Measurements from ENCODE around the gene G6PC1.
"Not testable (repeated sequence)": the region's sequence is repeated elsewhere in the genome, so short reads cannot be mapped to it uniquely, and the experiment has no call there.

The G6PC1 gene

DNA sequence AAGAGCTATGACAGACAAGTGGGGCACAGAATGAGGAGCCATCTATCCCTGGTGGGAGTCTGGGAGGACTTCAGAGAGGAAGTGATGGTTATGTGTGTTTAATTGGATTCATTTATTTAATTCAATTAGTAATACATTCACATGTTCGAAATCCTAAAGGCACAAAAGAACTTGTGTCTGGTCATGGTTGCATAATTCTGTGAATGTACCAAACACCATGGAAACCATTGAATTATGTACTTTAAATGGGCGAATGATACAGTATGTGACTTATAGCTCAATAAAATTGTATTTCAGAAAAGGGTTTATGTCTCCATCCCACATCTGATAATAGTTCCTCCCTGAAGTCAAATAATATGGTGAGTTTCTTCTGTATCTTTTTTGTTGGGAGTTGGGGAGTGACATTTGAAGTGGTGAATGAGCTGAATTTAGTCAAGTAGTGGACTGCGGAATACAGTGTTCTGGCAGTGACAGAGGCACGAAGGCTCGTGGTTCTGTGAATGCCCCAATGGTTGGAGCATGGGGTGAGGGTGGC lies 19.8 kb upstream of the G6PC1 start:
- TF ChIP-seq, protein P1, sequence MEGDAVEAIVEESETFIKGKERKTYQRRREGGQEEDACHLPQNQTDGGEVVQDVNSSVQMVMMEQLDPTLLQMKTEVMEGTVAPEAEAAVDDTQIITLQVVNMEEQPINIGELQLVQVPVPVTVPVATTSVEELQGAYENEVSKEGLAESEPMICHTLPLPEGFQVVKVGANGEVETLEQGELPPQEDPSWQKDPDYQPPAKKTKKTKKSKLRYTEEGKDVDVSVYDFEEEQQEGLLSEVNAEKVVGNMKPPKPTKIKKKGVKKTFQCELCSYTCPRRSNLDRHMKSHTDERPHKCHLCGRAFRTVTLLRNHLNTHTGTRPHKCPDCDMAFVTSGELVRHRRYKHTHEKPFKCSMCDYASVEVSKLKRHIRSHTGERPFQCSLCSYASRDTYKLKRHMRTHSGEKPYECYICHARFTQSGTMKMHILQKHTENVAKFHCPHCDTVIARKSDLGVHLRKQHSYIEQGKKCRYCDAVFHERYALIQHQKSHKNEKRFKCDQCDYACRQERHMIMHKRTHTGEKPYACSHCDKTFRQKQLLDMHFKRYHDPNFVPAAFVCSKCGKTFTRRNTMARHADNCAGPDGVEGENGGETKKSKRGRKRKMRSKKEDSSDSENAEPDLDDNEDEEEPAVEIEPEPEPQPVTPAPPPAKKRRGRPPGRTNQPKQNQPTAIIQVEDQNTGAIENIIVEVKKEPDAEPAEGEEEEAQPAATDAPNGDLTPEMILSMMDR (IDR thresholded peaks at IDR 0.05), result no peak
- no peaks in the 10 kb centered on the region for H3K4me1 ChIP-seq

DNA sequence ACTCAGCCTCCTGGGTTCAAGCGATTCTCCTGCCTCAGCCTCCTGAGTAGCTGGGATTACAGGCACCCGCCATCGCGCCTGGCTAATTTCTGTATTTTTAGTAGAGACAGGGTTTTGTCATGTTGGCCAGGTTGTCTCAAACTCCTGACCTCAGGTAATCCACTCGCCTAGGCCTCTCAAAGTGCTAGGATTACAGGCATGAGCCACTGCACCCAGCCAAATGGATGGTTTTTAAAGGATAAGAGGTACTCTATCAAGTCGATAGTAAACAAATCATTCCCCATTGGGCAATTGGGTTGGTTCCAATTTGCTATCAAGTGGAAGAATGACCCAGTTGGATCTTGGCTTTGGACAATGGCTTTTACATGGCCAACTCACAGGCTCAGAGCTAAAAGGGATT lies 18.9 kb upstream of the G6PC1 start:
- not testable (repeated sequence) for H3K9ac ChIP-seq; H3K4me1 ChIP-seq; H3K9me3 ChIP-seq (ENCODE audit: control insufficient read depth, low read length); H3K27ac ChIP-seq; H2AFZ ChIP-seq; H3K4me2 ChIP-seq (ENCODE audit: low read length); H3K79me2 ChIP-seq; H3K27me3 ChIP-seq (ENCODE audit: control insufficient read depth, insufficient read depth, low read length); H3K36me3 ChIP-seq (ENCODE audit: control insufficient read depth, insufficient read depth, low read length); H3K4me3 ChIP-seq (ENCODE audit: low read depth, low read length)

More for the DNA sequence above, 19.8 kb upstream of the G6PC1 start:
- no peaks in the 10 kb centered on the region for H3K79me2 ChIP-seq
- no peaks in the 10 kb centered on the region for H3K9me3 ChIP-seq (ENCODE audit: control insufficient read depth, low read length)
- H3K36me3 ChIP-seq (ENCODE audit: control insufficient read depth, insufficient read depth, low read length), result no peaks in the 10 kb centered on the region
- no peak overlapping the region for H2AFZ ChIP-seq
- no peak overlapping the region for H3K4me2 ChIP-seq (ENCODE audit: low read length)
- H3K27me3 ChIP-seq (ENCODE audit: control insufficient read depth, insufficient read depth, low read length), result no peaks in the 10 kb centered on the region
- no peak overlapping the region for H3K4me3 ChIP-seq (ENCODE audit: low read depth, low read length)
- no peak overlapping the region for H3K9ac ChIP-seq
- no peak overlapping the region for H3K27ac ChIP-seq

DNA sequence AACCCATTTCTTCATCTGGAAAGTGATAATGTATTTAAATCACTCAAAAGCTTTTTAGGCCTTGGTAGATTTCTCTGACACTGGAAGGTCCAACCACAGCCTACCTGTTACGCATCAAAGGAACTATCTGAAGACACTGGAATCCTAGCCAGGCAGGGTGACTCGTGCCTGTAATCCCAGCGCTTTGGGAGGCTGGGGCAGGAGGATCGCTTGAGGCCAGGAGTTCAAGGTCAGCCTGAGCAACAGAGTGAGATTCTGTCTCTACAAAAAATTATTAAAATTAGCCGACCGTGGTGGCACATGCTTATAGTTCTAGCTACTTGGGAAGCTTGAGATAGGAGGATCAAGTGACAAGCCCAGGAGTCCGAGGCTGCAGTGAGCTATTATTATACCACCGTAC lies 18.4 kb upstream of the G6PC1 start:
- no peak overlapping the region for H3K27ac ChIP-seq
- no peak overlapping the region for H2AFZ ChIP-seq
- no peaks in the 10 kb centered on the region for H3K4me1 ChIP-seq
- no peaks in the 10 kb centered on the region for H3K27me3 ChIP-seq (ENCODE audit: control insufficient read depth, insufficient read depth, low read length)
- no peaks in the 10 kb centered on the region for H3K36me3 ChIP-seq (ENCODE audit: control insufficient read depth, insufficient read depth, low read length)
- H3K9ac ChIP-seq, result no peak overlapping the region
- no peak overlapping the region for H3K4me2 ChIP-seq (ENCODE audit: low read length)
- H3K79me2 ChIP-seq, result no peaks in the 10 kb centered on the region
- TF ChIP-seq, protein P1 (IDR thresholded peaks at IDR 0.05), result no peak
- no peaks in the 10 kb centered on the region for H3K9me3 ChIP-seq (ENCODE audit: control insufficient read depth, low read length)
- no peak overlapping the region for H3K4me3 ChIP-seq (ENCODE audit: low read depth, low read length)

DNA sequence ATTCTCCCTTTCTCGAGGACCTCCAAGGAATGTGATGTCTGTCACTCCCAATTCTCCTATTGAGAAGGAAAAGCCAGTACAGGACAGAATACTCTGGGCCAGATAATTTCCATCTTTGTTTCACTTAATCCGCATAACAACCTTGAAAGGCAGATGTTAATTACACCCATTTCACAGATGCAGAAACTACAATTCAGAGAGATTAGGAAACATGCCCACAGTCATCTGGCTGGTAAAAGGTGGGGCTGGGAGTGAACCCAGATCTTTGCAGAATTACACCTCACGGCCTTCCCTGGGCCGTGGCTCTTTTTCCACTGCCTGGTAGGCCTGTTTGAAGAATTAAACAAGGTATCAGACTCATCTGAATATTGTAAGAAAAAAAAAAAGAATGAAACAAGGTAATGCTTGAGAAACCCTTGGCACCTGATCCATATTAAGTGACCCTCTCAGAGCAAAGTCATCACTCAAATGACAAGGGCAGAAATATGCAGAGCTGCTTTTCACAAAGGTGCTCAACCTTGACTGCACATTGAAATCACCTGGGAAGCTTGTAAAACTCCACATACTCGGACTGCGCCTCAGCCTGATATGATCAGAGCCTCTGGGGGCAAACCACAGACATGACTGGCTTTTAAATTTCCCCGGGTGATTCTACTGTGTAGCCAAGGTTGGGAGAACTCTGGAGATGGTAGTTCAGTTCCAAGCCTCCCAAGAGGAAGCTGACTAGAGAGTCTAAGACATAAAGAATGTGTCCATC lies 16.6 kb upstream of the G6PC1 start:
- no peaks in the 10 kb centered on the region for H3K79me2 ChIP-seq
- no peak overlapping the region for H3K4me3 ChIP-seq (ENCODE audit: low read depth, low read length)
- no peak overlapping the region for H3K4me2 ChIP-seq (ENCODE audit: low read length)
- peak overlapping the region; percentile 47 for H2AFZ ChIP-seq
- no peaks in the 10 kb centered on the region for H3K9me3 ChIP-seq (ENCODE audit: control insufficient read depth, low read length)
- no peak overlapping the region for H3K9ac ChIP-seq
- H3K27ac ChIP-seq, result no peak overlapping the region
- TF ChIP-seq, protein P1 (IDR thresholded peaks at IDR 0.05), result no peak
- H3K4me1 ChIP-seq, result no peaks in the 10 kb centered on the region
- no peaks in the 10 kb centered on the region for H3K27me3 ChIP-seq (ENCODE audit: control insufficient read depth, insufficient read depth, low read length)
- no peaks in the 10 kb centered on the region for H3K36me3 ChIP-seq (ENCODE audit: control insufficient read depth, insufficient read depth, low read length)

DNA sequence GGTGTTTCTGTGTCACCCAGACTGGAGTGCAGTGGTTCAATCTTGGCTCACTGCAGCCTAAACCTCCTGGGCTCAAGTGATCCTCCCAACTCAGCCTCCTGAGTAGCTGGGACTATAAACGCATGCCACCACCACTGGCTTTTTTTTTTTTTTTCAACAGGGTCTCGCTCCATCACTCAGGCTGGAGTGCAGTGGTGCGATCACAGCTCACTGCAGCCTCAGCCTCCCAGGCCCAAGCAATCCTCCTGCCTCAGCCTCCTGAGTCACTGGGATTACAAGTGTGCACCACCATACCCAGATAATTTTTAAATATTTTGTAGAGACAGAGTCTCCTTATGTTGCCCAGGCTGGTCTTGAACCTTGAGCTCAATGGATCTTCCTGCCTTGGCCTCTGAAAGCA lies 14.8 kb upstream of the G6PC1 start:
- H3K4me1 ChIP-seq; H3K79me2 ChIP-seq; H3K9me3 ChIP-seq (ENCODE audit: control insufficient read depth, low read length); H3K4me2 ChIP-seq (ENCODE audit: low read length); H3K9ac ChIP-seq; H3K36me3 ChIP-seq (ENCODE audit: control insufficient read depth, insufficient read depth, low read length); H3K4me3 ChIP-seq (ENCODE audit: low read depth, low read length); H3K27ac ChIP-seq; H2AFZ ChIP-seq; H3K27me3 ChIP-seq (ENCODE audit: control insufficient read depth, insufficient read depth, low read length): not testable (repeated sequence)
